ENCODE results near the gene NR1H2.

Gene NR1H2

DNA sequence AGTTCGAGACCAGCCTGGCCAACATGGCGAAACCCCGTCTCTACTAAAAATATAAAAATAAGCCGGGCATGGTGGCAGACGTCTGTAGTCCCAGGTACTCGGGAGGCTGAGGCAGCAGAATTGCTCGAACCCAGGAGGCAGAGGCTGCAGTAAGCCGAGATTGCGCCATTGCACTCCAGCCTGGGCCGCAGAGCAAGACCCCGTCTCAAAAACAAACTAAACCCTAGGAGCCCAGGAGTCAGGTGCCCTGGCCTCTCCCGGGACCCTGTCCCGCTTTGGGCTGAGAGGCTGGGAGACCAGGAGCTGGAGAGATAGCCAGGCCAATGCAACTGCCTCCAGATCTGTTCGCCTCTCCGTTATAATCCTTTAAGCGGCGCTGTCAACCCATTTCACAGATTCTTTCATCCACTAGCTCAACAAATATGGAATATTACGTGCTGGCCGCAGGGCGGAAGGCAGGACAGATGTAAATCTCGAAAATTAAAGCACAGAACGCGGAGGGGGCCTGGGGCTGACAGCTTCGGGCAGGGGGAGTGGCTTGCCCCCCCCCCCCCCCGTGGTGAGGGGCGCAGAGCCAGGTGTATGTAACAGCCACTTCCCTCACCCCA, 51.2 kb downstream of the NR1H2 start:
- no peak for DNase-seq

DNA sequence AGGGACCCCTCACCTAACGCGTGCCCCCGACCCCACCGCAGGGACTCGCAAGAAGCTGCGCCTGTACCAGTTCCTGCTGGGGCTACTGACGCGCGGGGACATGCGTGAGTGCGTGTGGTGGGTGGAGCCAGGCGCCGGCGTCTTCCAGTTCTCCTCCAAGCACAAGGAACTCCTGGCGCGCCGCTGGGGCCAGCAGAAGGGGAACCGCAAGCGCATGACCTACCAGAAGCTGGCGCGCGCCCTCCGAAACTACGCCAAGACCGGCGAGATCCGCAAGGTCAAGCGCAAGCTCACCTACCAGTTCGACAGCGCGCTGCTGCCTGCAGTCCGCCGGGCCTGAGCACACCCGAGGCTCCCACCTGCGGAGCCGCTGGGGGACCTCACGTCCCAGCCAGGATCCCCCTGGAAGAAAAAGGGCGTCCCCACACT, 51.8 kb downstream of the NR1H2 start:
- DNase-seq = no peak

DNA sequence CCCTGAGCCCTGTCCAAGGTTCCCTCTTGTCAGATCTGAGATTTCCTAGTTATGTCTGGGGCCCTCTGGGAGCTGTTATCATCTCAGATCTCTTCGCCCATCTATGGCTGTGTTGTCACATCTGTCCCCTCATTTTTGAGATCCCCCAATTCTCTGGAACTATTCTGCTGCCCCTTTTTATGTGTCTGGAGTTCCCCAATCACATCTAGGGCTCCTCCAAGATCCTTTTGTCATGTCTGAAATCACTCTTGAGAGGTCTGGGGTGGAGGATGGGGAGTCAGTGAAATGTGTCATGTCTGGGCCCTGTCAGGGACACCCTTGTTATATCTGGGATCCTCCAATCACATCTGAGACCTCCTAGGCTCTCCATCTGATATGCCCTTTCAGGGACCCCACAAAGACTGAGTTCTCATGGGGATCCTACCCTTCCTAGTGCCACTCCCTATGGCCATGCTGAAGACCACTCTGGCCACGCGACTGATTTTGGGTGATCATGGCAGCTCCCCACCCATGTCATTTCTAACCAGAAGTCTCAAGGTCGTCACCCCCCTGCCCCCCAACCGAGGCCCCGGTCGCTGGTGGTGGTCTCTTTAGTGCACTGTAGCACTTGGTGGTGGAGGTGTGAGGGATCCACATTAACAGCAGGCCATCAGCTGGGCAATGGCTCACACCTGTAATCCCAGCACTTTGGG, 52.7 kb downstream of the NR1H2 start:
- DNase-seq = no peak

DNA sequence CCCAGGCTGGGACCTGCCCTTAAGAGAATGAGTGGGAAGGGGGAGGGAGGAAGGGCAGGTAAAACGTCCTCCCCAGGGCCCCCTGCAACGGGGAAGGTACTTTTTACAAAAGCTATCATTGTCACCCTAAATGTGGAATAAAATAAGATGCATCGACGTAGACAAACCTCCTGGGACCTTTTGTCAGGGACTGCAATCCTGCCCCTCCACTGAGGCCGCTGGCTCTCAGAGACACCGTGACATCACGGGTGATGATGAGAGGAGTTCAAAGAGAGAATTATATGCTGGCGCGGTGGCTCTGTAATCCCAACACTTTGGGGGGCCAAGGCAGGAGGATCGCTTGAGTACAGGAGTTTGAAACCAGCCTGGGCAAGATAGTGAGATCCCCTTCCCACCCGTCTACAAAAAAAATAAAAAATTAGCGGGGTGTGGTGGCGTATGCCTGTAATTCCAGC, 54.7 kb downstream of the NR1H2 start:
- DNase-seq = no peak

DNA sequence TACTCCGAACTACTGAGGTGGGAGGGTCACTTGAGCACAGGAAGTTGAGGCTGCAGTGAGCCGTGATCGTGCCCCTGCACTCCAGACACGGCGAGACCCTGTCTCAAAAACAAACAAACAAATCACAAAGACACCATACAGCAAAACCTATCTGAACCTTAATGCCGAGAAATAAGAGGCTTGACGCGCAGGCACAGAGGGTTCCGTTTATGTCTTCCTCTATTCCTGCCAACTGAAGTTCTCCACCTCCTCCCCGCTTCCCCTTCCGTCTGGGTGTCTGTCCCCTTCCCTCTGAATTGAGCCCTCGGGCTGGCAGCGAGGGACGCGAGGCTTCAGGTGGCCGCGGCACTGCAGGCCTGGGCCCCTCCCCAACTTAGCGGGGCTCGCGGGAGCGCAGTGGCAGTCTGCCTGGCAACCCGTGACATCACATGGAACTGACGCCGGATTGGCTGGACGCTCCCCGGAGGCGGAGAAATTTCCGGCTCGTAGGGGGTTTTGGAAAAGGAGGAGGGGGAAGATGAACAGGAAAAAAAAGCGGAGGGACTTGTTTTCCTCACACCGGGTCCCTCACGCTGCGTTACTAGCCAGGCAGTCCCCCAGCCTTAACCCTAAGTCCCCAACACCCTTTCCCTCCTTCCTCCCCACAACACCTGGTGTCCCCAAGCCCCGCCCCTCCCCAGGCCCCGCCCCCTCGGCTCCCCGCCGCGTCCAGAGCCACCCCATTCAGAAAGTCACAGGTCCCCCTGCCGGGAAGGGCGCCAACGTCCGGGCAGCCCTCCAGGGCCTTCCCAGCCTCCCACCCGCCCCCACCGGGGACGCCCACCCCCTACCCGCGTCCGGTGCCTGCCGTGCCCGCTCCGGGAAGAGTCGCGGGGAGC, 55.3 kb downstream of the NR1H2 start:
- peak; percentile 55 for DNase-seq

DNA sequence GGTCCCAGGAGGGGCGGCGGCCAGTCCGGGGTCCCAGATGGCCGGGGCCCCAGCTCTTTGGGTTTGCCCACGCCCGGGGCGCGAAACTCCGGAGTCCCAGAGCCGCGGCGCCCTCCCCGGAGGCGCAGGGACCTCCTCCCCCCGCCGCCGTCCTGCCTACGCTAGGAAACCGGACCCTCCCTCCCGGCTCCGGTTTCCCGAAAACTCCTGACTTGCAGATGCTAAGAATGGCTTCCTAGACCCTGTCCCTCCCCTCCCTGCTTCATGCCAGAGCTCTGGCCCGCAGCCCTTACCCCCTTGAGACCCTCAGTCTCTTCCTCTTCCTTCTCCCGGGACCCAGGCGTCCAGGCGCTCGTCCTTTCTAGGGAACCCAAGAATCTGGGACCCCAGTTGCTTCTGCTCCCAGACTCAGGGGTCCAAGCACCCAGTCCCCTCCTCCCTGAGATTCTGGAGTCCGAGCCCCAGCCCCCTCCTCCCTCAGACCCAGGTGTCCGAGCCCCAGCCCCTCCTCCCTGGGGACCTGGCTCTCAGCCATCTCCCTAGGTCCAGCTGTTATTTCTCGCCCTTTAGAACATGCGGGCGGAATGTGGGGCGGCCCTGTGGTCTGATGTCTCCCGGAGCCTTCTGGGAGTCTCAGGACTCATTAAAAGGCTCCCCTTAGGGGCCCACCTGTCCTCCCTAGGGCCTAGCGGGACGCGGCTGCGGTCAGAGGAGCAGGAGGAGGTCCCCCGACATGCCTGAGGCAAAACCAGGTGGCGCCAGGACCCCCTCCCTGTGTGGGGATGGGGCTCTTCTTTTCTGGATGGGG, 56.2 kb downstream of the NR1H2 start, which contains the start of gene MYBPC2:
Gene MYBPC2 (plus strand): TSS at position 672 of the 808 bp plus-strand sequence. CDS start 62 bp downstream, at position 734.
- DNase-seq = no peak
